Keratinocyte (primary cell): ENCODE data around the gene ROBO2. TPM values are rescaled to one million over a fixed set of nuclear protein-coding genes. Genes with fewer than 3 reads are reported as not detected.

Source experiments
- DNase-seq: peaks from one replicate; pipeline ENCODE4 v3.0.0-alpha.2; 2011; ENCODE audit warnings: low read depth, missing footprints, low spot score
- FAIRE-seq: peaks from 2 replicates; lab custom pipeline; 2011; peaks lifted over from hg19 to GRCh38; lab: Jason Lieb, UNC
- H2AFZ ChIP-seq: 2 replicates; pipeline ENCODE4 v1.6.0; 2012; ENCODE audit warnings: low read length, control low read depth, inconsistent platforms; ENCODE audit not compliant: control insufficient read depth
- H3K27ac ChIP-seq: 2 replicates; pipeline ENCODE4 v1.5.1; 2011; ENCODE audit warnings: low read length; ENCODE audit not compliant: control insufficient read depth, insufficient read depth
- H3K27me3 ChIP-seq: 3 replicates; pipeline ENCODE4 v1.6.0; 2011; ENCODE audit warnings: low read length; ENCODE audit not compliant: control insufficient read depth, insufficient read depth; ENCODE audit errors: extremely low read depth
- H3K36me3 ChIP-seq, 2 experiments: 2 replicates in 1 of 2; 3 replicates in 1 of 2; pipeline ENCODE4 v1.5.1; 2011; ENCODE audit warnings: low read length in 2 of 2, mild to moderate bottlenecking in 1 of 2; ENCODE audit not compliant: control insufficient read depth in 2 of 2, insufficient read depth in 2 of 2; ENCODE audit errors: extremely low read depth in 1 of 2
- H3K4me1 ChIP-seq: 3 replicates; pipeline ENCODE4 v1.5.1; 2011; ENCODE audit warnings: low read length; ENCODE audit not compliant: control insufficient read depth, insufficient read depth; ENCODE audit errors: extremely low read depth
- H3K4me2 ChIP-seq: 3 replicates; pipeline ENCODE4 v1.6.0; 2011; ENCODE audit warnings: low read depth, low read length; ENCODE audit not compliant: control insufficient read depth, insufficient read depth; ENCODE audit errors: extremely low read depth
- H3K4me3 ChIP-seq, 3 experiments: fragments of 200-600 bp in 1 of 3; sonication (generic) in 1 of 3; 2 replicates in 2 of 3; 3 replicates in 1 of 3; pipeline ENCODE4 v1.5.1; 2011 to 2016; ENCODE audit warnings: low read length in 3 of 3, mild to moderate bottlenecking in 3 of 3, control low read depth in 2 of 3, inconsistent platforms in 1 of 3, low read depth in 1 of 3, mixed read lengths in 1 of 3, mixed run types in 1 of 3, moderate library complexity in 1 of 3; ENCODE audit not compliant: control insufficient read depth in 2 of 3, insufficient read depth in 2 of 3; ENCODE audit errors: extremely low read depth in 1 of 3
- H3K79me2 ChIP-seq: 2 replicates; pipeline ENCODE4 v1.6.0; 2012; ENCODE audit warnings: low read length; ENCODE audit not compliant: control insufficient read depth, insufficient read depth
- H3K9ac ChIP-seq: 3 replicates; pipeline ENCODE4 v1.6.0; 2011; ENCODE audit warnings: low read length; ENCODE audit not compliant: control insufficient read depth, insufficient read depth; ENCODE audit errors: extremely low read depth
- H3K9me1 ChIP-seq: 3 replicates; pipeline ENCODE4 v1.6.0; 2011; ENCODE audit warnings: low read length; ENCODE audit not compliant: control insufficient read depth, insufficient read depth; ENCODE audit errors: extremely low read depth
- H3K9me3 ChIP-seq: 2 replicates; pipeline ENCODE4 v1.5.1; 2012; ENCODE audit warnings: low read depth, low read length; ENCODE audit not compliant: control insufficient read depth
- H4K20me1 ChIP-seq: 3 replicates; pipeline ENCODE4 v1.6.0; 2011; ENCODE audit warnings: low read length; ENCODE audit not compliant: control insufficient read depth, insufficient read depth; ENCODE audit errors: extremely low read depth
- CTCF ChIP-seq, 3 experiments: IDR thresholded peaks in 1 of 3; conservative IDR thresholded peaks in 1 of 3; optimal IDR thresholded peaks in 1 of 3; 2 replicates in 2 of 3; 3 replicates in 1 of 3; pipeline versions ENCODE3 to v1.5.1; 2011; ENCODE audit warnings: low read length in 3 of 3, mild to moderate bottlenecking in 3 of 3, moderate library complexity in 2 of 3, control low read depth in 1 of 3, inconsistent platforms in 1 of 3; ENCODE audit not compliant: insufficient read depth in 2 of 3; ENCODE audit errors: extremely low read depth in 1 of 3
- EZH2 ChIP-seq: IDR thresholded peaks from one replicate; pipeline ENCODE4 v1.6.1; 2012; ENCODE audit warnings: inconsistent platforms, mild to moderate bottlenecking, low read length, moderate library complexity
- dilution Hi-C: fragments of 300-500 bp; cut with MboI; formaldehyde crosslinking; loops from one replicate; pipeline ENCODE4 v1.7.0; 2020; ENCODE audit warnings: low sequenced_read_pairs; ENCODE audit not compliant: extremely low pct_ligation_motif_present
- polyA plus RNA-seq, 5 experiments: library from polyadenylated mRNA; depleted of rRNA in 3 of 5; stranded (reverse) in 3 of 5; stranded (forward) in 1 of 5; unstranded in 1 of 5; fragments of >200 nt; gene quantifications; 1 replicate in 1 of 5; 2 replicates in 3 of 5; 3 replicates in 1 of 5; pipeline versions ENCODE4 v1.2.1 to v1.2.3, GENCODE V29; 2011 to 2012; ENCODE audit warnings: missing spikeins in 2 of 5, low read depth in 1 of 5, low replicate concordance in 1 of 5

The ROBO2 gene
- polyA plus RNA-seq, 1 donor (not counting 4 experiments of a cell fraction or from before 2014, with no cell fraction given) = 0.30 TPM

DNA sequence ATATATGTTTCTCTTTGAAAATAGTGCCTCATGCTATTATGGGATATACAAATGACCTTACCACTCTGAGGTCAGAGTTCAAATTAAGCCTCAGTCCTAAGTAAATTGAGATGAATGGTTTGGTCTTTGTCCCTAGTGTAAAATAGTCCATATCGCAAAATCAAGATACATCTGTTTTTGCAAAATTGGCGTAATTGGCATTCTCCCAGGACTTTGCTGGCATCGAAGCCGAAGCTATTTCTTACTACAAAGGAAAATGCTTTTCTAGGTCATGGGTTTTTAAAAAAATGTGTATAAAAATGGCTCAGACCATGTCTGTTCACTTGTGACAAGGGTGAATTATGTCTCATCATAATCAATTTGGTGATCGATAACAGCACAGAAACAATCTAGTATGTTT lies 25.9 kb downstream of the ROBO2 start:
- dilution Hi-C loops = no loop called here
- Histone ChIP-seq H3K36me3 (no peaks in the 10 kb centered on the region), H3K79me2 (no peaks in the 10 kb centered on the region), H3K9me1 (no peaks in the 10 kb centered on the region), H3K4me3 (no peak overlapping the region), H3K4me1 (no peaks in the 10 kb centered on the region), H4K20me1 (no peaks in the 10 kb centered on the region), H3K4me2 (no peak overlapping the region), H3K27ac (no peak overlapping the region), H3K27me3 (no peaks in the 10 kb centered on the region), H3K9ac (no peak overlapping the region), H3K9me3 (no peaks in the 10 kb centered on the region), H2AFZ (no peak overlapping the region)
- FAIRE-seq (no peak), DNase-seq (no peak)
- TF ChIP-seq EZH2 (no peak), CTCF (optimal IDR thresholded peaks at IDR 0.05 in 1 of 3, IDR thresholded peaks at IDR 0.05 in 1 of 3, conservative IDR thresholded peaks at IDR 0.05 in 1 of 3; ENCODE audit: extremely low read depth in 1 of 3, insufficient read depth in 2 of 3, low read length in 3 of 3) (no peak)

DNA sequence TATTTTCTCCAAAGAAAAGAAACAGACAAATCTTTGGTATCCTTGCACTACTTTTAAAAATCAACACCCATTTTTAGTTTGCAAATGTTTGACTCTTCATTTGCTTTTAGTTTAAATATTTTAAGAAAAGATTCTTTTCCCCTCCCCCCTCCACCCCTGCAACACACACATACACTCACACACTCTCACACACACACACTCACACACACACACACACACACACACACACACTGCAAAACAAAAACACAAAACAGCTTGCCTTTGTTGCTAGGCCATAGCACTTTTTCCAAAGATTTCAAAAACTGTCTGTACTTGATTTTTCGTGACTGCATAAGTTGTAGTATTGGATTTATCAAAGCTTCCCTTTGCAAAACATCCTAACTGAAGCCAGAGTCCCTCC lies 26.9 kb downstream of the ROBO2 start:
- Histone ChIP-seq H3K27ac (no peak overlapping the region), H3K9ac (no peak overlapping the region), H3K9me3 (no peaks in the 10 kb centered on the region), H3K79me2 (no peaks in the 10 kb centered on the region), H4K20me1 (no peaks in the 10 kb centered on the region), H3K27me3 (no peaks in the 10 kb centered on the region), H3K9me1 (no peaks in the 10 kb centered on the region), H2AFZ (no peak overlapping the region), H3K4me3 (no peak overlapping the region), H3K4me1 (no peaks in the 10 kb centered on the region), H3K4me2 (no peak overlapping the region), H3K36me3 (no peaks in the 10 kb centered on the region)
- no peak for FAIRE-seq
- DNase-seq = no peak
- dilution Hi-C loops = no loop called here
- TF ChIP-seq CTCF (optimal IDR thresholded peaks at IDR 0.05 in 1 of 3, IDR thresholded peaks at IDR 0.05 in 1 of 3, conservative IDR thresholded peaks at IDR 0.05 in 1 of 3; ENCODE audit: extremely low read depth in 1 of 3, insufficient read depth in 2 of 3, low read length in 3 of 3) = no peak
- no peak for TF ChIP-seq EZH2
